Measurements from ENCODE around the gene TRIB2. TPM values are rescaled to one million over a fixed set of nuclear protein-coding genes. Genes with fewer than 3 reads are reported as not detected.

TRIB2 gene
- 10 to 100 TPM; 26.1 to 52.5 (median 29.1) TPM for total RNA-seq

DNA sequence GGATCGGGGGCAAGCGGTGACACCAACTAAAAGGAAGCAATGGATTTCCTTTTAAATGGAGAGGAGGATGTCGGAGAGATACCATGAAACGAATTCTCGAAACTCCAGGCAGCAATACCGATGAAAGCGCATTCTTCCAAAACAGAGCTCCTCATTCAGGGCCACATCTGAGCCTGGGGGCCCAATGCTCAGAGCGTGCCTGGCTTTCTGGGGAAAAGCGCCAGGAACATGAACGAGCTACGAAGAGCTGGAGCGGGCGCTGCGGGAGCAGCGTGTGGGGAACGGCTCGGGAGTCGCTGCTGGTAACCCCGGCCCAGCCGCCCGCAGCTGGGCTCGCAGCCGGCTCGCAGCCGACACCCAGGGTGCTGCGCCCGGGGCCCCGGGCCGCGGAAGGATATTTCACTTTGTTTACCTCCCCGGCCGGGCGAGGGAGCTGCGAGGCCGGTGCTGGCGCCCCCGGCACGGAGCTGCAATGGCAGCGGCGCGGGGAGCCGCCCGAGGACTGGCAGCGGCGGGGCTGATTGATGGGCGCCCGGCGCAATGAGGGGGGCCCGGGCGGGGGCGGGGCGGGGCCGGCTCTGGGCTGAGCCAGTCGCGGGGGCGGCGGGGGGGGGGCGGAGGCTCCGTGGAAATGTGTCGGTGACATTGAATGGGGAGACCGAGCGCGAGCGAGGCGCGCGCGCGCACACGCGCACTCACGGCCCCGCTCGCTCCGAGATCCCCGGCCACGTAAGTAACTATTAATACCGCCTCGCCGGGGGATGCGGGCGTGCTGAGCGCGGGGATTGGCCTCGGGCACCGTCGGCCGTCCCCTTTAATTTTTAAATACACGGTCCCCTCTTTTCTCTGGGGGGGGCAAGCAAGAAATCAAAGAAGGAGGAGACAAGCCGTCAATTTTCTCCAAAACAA lies at the start of gene TRIB2:
TSS of gene TRIB2 (plus strand) at position 655 of the 909 bp plus-strand sequence. CDS start 1,372 bp downstream, outside the sequence.
- 2% methylated on average over 50 to 53 of the region's 90 CpGs for WGBS, 2 donors
- peak; percentile 69 to 95 for DNase-seq (ENCODE audit: low spot score in 2 of 2)
- intact Hi-C loops (cut with DNase I; ENCODE audit: low total_unique reads) = loop anchor here (5.0 to 10.0 kb wide), 2 partner anchors 218 to 854 kb away; no protein-coding TSS in a partner anchor
- TF ChIP-seq CTCF (IDR thresholded peaks at IDR 0.05) (no peak), POLR2A (IDR thresholded peaks at IDR 0.05) (no peak)
- H3K4me3 ChIP-seq (ENCODE audit: low read depth, poor library complexity, severe bottlenecking) = peak within 1 kb of the TSS; percentile 82

- DNase-seq (ENCODE audit: low spot score in 2 of 2) = no peak
- TF ChIP-seq POLR2A (IDR thresholded peaks at IDR 0.05) (no peak), CTCF (IDR thresholded peaks at IDR 0.05) (no peak)
- intact Hi-C loops (cut with DNase I; ENCODE audit: low total_unique reads) = no loop called here
- WGBS, 2 donors = 39 to 49% methylated on average over 3 of the region's 3 CpGs
- no peak overlapping the region for H3K4me3 ChIP-seq (ENCODE audit: low read depth, poor library complexity, severe bottlenecking)
Measured at GRCh38 chr2:12669036-12669435, 47.7 kb upstream of the TRIB2 start.

GRCh38 chr2:12672711-12673315 lies 43.9 kb upstream of the TRIB2 start:
- no peak for DNase-seq (ENCODE audit: low spot score in 2 of 2)
- 81 to 87% methylated on average over 8 of the region's 8 CpGs for WGBS, 2 donors
- intact Hi-C loops (cut with DNase I; ENCODE audit: low total_unique reads) = no loop called here
- TF ChIP-seq CTCF (IDR thresholded peaks at IDR 0.05) = no peak
- TF ChIP-seq POLR2A (IDR thresholded peaks at IDR 0.05) = no peak
- H3K4me3 ChIP-seq (ENCODE audit: low read depth, poor library complexity, severe bottlenecking) = no peak overlapping the region

GRCh38 chr2:12674644-12675328 lies 42.0 kb upstream of the TRIB2 start:
- no peak for TF ChIP-seq CTCF (IDR thresholded peaks at IDR 0.05)
- no peak for TF ChIP-seq POLR2A (IDR thresholded peaks at IDR 0.05)
- intact Hi-C loops (cut with DNase I; ENCODE audit: low total_unique reads) = no loop called here
- DNase-seq (ENCODE audit: low spot score in 2 of 2) = no peak
- WGBS, 2 donors = 82 to 93% methylated on average over 4 of the region's 4 CpGs
- no peak overlapping the region for H3K4me3 ChIP-seq (ENCODE audit: low read depth, poor library complexity, severe bottlenecking)

DNA sequence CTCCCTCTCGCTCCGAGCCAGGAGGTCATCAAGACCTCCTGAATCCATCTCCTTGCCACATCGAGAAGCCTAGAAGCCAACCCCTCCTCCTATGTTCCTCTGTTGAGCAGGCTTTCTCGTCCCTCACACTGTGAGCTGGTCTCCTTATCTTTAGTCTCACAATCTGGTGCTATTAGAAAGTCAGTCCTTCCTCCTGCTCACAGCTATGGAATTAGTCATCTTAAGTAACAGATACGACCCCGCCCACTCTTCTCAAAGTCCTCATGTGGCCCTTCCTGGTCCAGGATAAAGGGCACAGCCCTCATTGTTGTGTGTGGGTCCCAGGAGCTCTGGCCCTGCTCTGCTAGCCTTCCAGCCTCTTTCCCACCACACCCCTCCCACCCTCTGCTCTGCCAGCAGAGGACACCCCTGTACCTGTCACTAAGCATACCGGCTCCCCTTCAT lies 41.4 kb upstream of the TRIB2 start:
- H3K4me3 ChIP-seq (ENCODE audit: low read depth, poor library complexity, severe bottlenecking) = no peak overlapping the region
- intact Hi-C loops (cut with DNase I; ENCODE audit: low total_unique reads) = no loop called here
- WGBS, 2 donors = 73 to 86% methylated on average over 7 of the region's 7 CpGs
- no peak for DNase-seq (ENCODE audit: low spot score in 2 of 2)
- TF ChIP-seq CTCF (IDR thresholded peaks at IDR 0.05) = no peak
- TF ChIP-seq POLR2A (IDR thresholded peaks at IDR 0.05) = no peak

Data from lower leg skin (tissue), 4 donors.